ENCODE results near the gene VWA3A. TPM values are rescaled to one million over a fixed set of nuclear protein-coding genes. Genes with fewer than 3 reads are reported as not detected.
"Not testable (repeated sequence)": the region's sequence is repeated elsewhere in the genome, so short reads cannot be mapped to it uniquely, and the experiment has no call there.

VWA3A gene, protein sequence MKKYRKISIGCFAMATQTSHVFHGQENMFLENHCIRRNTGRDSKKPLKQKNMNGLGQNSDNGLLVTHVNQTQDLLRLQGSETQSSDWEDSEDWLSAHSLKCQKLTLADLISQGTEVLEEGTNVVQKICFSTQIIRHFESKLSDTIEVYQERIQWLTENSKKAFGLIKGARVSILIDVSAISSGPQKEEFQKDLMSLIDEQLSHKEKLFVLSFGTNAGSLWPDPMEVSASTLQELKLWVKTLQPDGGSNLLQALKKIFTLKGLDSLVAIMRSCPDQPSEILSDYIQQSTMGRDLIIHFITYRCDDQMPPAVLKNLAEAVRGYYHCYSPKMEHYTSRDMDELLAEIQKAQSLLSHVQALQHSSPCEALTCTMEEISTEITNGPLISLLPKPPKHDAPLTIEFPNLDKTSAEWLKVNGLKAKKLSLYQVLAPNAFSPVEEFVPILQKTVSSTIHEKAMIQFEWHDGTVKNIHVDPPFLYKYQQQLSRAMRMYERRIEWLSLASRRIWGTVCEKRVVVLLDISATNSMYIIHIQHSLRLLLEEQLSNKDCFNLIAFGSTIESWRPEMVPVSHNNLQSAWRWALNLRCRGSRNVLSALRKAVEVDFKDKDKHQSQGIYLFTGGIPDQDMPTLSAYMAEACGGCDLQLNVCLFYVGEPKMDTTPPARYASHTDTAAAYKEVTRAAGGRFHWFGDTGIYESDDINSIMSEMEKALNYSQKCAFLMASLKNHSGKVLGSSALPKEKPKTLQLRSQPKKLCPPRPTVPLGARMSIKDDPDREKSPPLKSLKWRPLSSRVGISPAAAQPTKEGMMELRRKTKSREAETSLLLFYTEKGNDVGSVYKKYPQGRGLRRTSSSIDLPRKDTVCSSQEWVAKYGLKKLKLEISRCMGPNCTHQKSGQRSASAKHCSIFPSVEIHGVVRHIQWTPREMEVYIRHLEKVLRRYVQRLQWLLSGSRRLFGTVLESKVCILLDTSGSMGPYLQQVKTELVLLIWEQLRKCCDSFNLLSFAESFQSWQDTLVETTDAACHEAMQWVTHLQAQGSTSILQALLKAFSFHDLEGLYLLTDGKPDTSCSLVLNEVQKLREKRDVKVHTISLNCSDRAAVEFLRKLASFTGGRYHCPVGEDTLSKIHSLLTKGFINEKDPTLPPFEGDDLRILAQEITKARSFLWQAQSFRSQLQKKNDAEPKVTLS
- under 1 TPM in 1 of 2 experiments, not detected in 1; 0.18 TPM for total RNA-seq

DNA sequence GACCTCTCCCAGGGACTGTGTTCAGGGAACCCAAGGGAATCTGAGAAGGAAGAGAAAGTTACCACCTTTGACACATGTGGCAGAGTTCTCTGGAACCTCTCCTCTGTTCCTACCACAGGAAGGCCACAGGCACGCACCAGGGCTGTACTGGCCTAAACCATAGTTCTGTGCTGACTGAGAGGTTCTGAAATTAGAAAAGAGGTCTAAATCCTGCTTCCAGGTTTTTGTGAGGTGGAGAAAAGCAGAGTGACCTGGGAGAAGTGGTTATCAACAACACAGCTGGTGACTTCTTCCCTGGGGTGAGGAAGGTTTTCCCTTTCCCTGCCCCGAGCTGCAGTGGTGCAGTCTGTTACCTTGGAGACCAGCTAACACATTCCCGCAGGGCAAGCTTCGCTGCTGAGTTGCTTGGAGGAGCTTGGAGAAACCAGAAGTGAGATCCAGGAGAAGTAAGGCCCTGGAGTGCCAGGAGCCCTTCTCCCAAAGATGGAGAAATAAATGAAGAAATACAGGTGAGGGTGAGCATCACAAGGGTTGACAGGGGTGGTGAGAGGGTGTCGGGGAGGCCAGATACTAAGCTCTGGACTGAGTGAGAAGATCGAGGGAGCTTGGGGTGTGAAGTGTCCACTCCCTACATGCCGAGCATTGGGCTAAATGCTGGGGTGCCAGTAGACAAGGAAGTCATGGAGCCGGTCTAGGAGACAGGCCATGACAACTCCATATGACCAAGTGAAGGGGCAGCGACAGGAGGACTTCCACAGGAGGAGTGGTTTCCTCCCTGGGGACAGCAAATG is at the start of gene VWA3A:
Gene VWA3A, plus strand, starts transcription at position 399 of the 791 bp plus-strand sequence. Its CDS starts 97 bp downstream, at position 496.
- no peaks in the 10 kb centered on the region for H3K36me3 Mint-ChIP-seq (ENCODE audit: low read depth)
- H3K27ac Mint-ChIP-seq = no peak within 1 kb of the TSS
- CTCF ChIA-PET = interaction anchor here (1.1 to 7.0 kb wide), 2 partner anchors 14 to 95 kb away, joined by 3 to 67 read pairs; no protein-coding TSS in a partner anchor
- POLR2A ChIA-PET = no interaction called here
- DNase-seq (no peak), ATAC-seq (no peak)
- H3K4me3 Mint-ChIP-seq = no peak within 1 kb of the TSS
- no peaks in the 10 kb centered on the region for H3K4me1 Mint-ChIP-seq (ENCODE audit: low read depth)
- no peaks in the 10 kb centered on the region for H3K9me3 Mint-ChIP-seq (ENCODE audit: insufficient read depth)
- H3K27me3 Mint-ChIP-seq (ENCODE audit: low read depth) = peaks cover 8% of the 10 kb centered on the region

DNA sequence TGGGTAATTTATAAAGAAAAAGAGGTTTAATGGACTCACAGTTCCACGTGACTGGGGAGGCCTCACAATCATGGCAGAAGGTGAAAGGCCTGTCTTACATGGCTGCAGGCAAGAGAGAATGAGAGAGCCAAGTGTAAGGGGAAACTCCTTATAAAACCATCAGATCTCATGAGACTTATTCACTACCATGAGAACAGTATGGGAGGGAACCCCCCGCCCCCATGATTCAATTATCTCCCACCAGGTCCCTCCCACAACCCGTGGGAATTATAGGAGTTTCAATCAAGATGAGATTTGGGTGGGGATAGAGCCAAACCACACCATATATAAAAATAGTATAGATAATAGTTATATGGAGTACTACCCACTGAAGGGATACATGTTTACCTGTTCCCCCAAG is 48.5 kb upstream of the VWA3A start:
- DNase-seq; ATAC-seq; H3K36me3 Mint-ChIP-seq (ENCODE audit: low read depth); H3K27me3 Mint-ChIP-seq (ENCODE audit: low read depth); H3K4me1 Mint-ChIP-seq (ENCODE audit: low read depth); H3K4me3 Mint-ChIP-seq; H3K9me3 Mint-ChIP-seq (ENCODE audit: insufficient read depth); POLR2A ChIA-PET; H3K27ac Mint-ChIP-seq: not testable (repeated sequence)
- CTCF ChIA-PET = interaction anchor here (0.7 kb wide), 1 partner anchor 34 kb away, joined by 3 read pairs; no protein-coding TSS in a partner anchor

DNA sequence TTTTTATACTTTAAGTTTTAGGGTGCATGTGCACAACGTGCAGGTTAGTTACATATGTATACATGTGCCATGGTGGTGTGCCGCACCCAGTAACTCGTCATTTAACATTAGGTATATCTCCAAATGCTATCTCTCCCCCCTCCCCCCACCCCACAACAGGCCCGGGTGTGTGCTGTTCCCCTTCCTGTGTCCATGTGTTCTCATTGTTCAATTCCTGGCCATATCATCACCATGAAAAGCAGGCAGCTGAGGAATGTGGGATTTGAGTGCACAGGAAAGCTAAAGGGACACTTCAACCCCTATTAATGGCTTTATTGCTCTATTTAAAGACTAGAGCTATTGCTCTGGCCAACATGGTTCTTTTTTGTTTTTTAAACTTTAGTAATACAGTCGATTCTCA is 46.5 kb upstream of the VWA3A start:
- H3K36me3 Mint-ChIP-seq (ENCODE audit: low read depth); H3K27ac Mint-ChIP-seq; H3K9me3 Mint-ChIP-seq (ENCODE audit: insufficient read depth); H3K4me3 Mint-ChIP-seq; CTCF ChIA-PET; DNase-seq; H3K4me1 Mint-ChIP-seq (ENCODE audit: low read depth); POLR2A ChIA-PET; H3K27me3 Mint-ChIP-seq (ENCODE audit: low read depth); ATAC-seq: not testable (repeated sequence)

DNA sequence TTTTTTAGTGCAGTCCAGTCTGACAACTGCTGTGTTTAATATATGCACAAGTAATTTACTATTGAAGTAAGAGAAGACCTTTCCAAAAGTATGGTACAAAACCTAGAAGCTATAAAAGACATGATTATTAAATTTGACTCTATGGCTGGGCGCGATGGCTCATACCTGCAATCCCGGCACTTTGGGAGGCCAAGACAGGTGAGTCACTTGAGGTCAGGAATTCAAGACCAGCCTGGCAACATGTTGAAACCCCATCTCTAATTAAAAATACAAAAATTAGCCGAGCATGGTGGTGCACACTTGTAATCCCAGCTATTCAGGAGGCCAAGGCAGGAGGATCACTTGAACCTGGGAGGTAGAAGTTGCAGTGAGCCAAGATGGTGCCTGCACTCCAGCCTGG is 41.4 kb upstream of the VWA3A start:
- Mint-ChIP-seq H3K4me3 (no peak overlapping the region), H3K27ac (no peak overlapping the region), H3K9me3 (ENCODE audit: insufficient read depth) (peaks cover 6% of the 10 kb centered on the region), H3K4me1 (ENCODE audit: low read depth) (peaks cover 22% of the 10 kb centered on the region), H3K27me3 (ENCODE audit: low read depth) (no peaks in the 10 kb centered on the region), H3K36me3 (ENCODE audit: low read depth) (peaks cover 5% of the 10 kb centered on the region)
- ChIA-PET POLR2A (interaction anchor here (0.6 kb wide), 1 partner anchor 1331 kb away, joined by 3 read pairs; no protein-coding TSS in a partner anchor), CTCF (interaction anchor here (0.7 to 3.4 kb wide), 2 partner anchors 14 to 27 kb away, joined by 5 to 19 read pairs; no protein-coding TSS in a partner anchor)
- ATAC-seq (no peak), DNase-seq (no peak)

DNA sequence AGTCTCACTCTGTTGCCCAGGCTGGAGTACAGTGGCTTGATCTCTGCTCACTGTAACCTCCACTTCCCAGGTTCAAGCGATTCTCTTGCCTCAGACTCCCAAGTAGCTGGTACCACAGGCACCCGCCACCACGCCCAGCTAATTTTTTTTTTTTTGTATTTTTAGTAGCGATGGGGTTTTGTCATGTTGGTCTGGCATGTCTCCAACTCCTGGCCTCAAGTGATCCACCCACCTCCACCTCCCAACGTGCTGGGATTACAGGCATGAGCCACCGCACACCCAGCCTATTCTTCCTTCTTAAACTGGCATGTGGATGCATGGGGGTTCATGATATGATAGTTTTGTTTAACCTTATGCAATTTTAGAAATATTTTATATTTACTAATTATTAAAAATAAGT is 39.4 kb upstream of the VWA3A start:
- H3K9me3 Mint-ChIP-seq (ENCODE audit: insufficient read depth) = peaks cover 6% of the 10 kb centered on the region
- POLR2A ChIA-PET = no interaction called here
- H3K36me3 Mint-ChIP-seq (ENCODE audit: low read depth) = peaks cover 11% of the 10 kb centered on the region
- no peaks in the 10 kb centered on the region for H3K27me3 Mint-ChIP-seq (ENCODE audit: low read depth)
- peaks cover 23% of the 10 kb centered on the region for H3K4me1 Mint-ChIP-seq (ENCODE audit: low read depth)
- CTCF ChIA-PET = interaction anchor here (1.6 kb wide), 1 partner anchor 25 kb away, joined by 6 read pairs; no protein-coding TSS in a partner anchor
- no peak overlapping the region for H3K27ac Mint-ChIP-seq
- no peak for DNase-seq
- no peak for ATAC-seq
- H3K4me3 Mint-ChIP-seq = no peak overlapping the region

DNA sequence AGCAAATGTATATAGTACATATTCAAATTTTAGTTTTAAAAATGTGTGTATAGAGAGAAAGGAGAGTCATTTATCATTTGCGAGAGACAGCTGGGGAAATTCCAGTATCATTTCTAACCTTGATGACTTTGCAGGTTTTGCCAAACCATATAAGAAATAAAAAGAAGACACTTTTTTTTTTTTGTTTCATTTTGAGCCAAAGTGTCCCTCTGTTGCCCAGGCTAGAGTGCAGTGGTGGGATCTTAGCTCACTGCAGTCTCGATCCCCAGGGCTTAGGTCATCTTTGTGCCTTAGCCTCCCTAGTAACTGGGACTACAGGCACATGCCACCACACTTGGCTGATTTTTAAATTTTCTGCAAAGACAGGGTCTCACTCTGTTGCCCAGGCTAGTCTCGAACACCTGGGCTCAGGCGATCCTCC is 38.4 kb upstream of the VWA3A start:
- Mint-ChIP-seq H3K27ac (no peak overlapping the region), H3K4me1 (ENCODE audit: low read depth) (peaks cover 23% of the 10 kb centered on the region), H3K9me3 (ENCODE audit: insufficient read depth) (peaks cover 6% of the 10 kb centered on the region), H3K36me3 (ENCODE audit: low read depth) (peaks cover 16% of the 10 kb centered on the region), H3K4me3 (no peak overlapping the region), H3K27me3 (ENCODE audit: low read depth) (no peaks in the 10 kb centered on the region)
- ChIA-PET CTCF (interaction anchor here (1.6 kb wide), 1 partner anchor 24 kb away, joined by 6 read pairs; no protein-coding TSS in a partner anchor), POLR2A (no interaction called here)
- DNase-seq (no peak), ATAC-seq (no peak)

DNA sequence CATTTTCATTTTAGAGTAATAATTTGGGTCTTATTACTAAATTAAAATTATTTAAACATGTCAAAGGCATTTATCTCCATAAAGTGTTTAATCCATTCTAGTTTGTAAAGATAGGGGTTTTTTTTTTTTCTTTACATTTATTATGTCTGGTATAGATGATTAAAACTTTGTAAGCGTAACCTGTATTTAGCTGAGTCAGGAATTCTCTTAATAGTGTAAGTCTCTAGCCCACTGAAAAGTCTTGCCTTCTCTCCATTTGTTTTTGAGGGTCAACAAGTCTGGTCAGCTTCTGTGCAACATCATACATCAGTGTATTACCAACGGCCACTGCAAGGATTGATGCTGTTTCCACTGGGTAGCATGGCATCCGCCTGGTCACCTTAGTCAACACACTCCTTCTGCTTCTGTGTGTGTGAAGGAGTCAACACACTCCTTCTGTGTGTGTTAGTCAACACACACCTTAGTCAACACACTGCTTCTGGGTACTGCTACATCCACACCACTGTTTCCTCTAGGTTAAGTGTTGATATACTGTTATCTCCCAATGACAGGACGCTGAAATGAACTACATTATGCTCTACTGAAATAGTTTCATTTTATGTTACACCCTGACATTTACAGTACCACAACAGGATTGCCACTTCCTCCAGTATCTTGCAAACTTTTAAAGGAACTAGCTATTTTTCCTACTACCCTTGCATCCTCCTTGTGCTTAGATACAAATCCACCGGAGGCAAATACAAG is 37.3 kb upstream of the VWA3A start:
- CTCF ChIA-PET = interaction anchor here (0.8 to 2.1 kb wide), 7 partner anchors 12 to 53 kb away, joined by 3 to 30 read pairs (median 5); no protein-coding TSS in a partner anchor
- peak overlapping the region; percentile 2 for H3K4me3 Mint-ChIP-seq
- peaks cover 23% of the 10 kb centered on the region for H3K4me1 Mint-ChIP-seq (ENCODE audit: low read depth)
- peak overlapping the region; percentile 78 for H3K27ac Mint-ChIP-seq
- peaks cover 6% of the 10 kb centered on the region for H3K9me3 Mint-ChIP-seq (ENCODE audit: insufficient read depth)
- peaks cover 16% of the 10 kb centered on the region for H3K36me3 Mint-ChIP-seq (ENCODE audit: low read depth)
- H3K27me3 Mint-ChIP-seq (ENCODE audit: low read depth) = no peaks in the 10 kb centered on the region
- POLR2A ChIA-PET = interaction anchor here (1.0 kb wide), 1 partner anchor 12 kb away, joined by 5 read pairs; no protein-coding TSS in a partner anchor
- DNase-seq (no peak), ATAC-seq (peak; percentile 47)

DNA sequence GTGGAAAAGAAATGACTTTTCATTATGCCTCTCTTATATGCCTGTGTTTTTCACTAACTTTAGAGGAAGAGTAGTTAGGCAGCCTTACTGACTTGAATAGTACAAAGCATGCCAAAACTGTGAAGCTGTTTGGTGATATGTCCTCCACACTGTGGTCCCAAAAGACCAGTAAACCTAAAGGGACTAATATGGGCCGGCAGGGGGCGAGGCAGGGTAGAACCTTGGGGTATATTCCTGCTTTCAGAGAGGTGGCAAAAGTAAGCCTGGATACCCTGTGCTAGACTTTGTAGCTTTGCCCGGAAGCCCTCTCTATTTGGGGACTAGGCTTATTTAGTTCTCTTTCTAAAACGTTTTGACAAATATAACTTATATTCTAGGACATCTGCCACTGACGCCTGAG is 36.5 kb upstream of the VWA3A start:
- H3K4me3 Mint-ChIP-seq = no peak overlapping the region
- H3K4me1 Mint-ChIP-seq (ENCODE audit: low read depth) = peaks cover 23% of the 10 kb centered on the region
- H3K27me3 Mint-ChIP-seq (ENCODE audit: low read depth) = no peaks in the 10 kb centered on the region
- no peak overlapping the region for H3K27ac Mint-ChIP-seq
- no peak for DNase-seq
- peaks cover 6% of the 10 kb centered on the region for H3K9me3 Mint-ChIP-seq (ENCODE audit: insufficient read depth)
- ChIA-PET CTCF (interaction anchor here (0.8 to 2.1 kb wide), 7 partner anchors 11 to 54 kb away, joined by 3 to 30 read pairs (median 5); no protein-coding TSS in a partner anchor), POLR2A (interaction anchor here (1.0 kb wide), 1 partner anchor 11 kb away, joined by 5 read pairs; no protein-coding TSS in a partner anchor)
- peaks cover 16% of the 10 kb centered on the region for H3K36me3 Mint-ChIP-seq (ENCODE audit: low read depth)
- ATAC-seq = no peak

DNA sequence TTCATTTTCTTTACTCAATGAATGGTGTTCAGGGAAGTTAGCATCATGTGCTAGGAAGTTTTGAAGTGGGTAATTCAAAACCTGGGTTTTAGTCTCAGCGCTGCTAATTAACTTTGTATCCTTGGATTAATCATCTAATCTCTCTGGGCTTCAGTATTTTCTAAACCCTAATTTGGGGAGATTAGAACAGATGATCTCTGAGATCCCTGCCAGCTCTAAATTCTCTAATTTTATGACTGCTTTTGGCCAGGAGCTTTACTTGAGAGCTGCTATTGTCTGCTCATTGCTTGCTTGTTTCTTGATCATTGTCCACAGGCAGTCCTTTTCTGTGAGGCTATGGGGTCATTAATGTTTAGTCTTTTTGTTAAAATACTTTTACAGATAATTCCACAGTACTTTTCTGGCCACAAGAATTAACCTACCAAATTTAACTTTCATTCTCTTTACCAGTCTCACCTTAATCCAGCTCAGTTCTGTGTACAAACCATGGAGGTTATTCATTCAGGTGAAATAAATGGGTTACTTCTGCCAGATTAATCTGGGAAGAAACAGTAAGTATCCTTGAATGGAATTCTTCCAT is 28.4 kb upstream of the VWA3A start:
- Mint-ChIP-seq H3K27ac (no peak overlapping the region), H3K36me3 (ENCODE audit: low read depth) (peaks cover 11% of the 10 kb centered on the region), H3K4me1 (ENCODE audit: low read depth) (no peaks in the 10 kb centered on the region), H3K9me3 (ENCODE audit: insufficient read depth) (peaks cover 5% of the 10 kb centered on the region), H3K27me3 (ENCODE audit: low read depth) (no peaks in the 10 kb centered on the region), H3K4me3 (no peak overlapping the region)
- ATAC-seq (no peak), DNase-seq (no peak)
- POLR2A ChIA-PET = no interaction called here
- CTCF ChIA-PET = interaction anchor here (4.9 kb wide), 1 partner anchor 13 kb away, joined by 49 read pairs; no protein-coding TSS in a partner anchor

DNA sequence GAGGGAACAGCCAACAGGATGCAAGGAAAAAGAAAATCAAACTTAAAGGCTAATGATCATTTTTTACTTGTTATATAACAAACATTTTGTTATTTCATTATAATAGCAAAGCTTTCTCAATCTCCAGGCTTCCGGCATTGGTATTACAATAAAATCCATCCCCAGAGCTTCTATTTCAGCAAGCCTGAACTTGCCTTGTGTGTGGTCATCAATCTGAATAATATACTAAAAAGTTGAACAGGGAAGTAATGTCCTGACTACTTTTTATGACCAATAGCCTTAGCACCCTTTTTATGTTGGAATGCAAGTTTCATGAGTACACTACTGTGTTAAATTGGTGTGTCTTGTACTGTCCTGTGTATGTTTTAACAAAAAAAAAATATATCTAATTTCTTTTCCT is 27.1 kb upstream of the VWA3A start:
- Mint-ChIP-seq H3K9me3 (ENCODE audit: insufficient read depth) (peaks cover 5% of the 10 kb centered on the region), H3K4me1 (ENCODE audit: low read depth) (no peaks in the 10 kb centered on the region), H3K27ac (no peak overlapping the region), H3K36me3 (ENCODE audit: low read depth) (peaks cover 11% of the 10 kb centered on the region), H3K27me3 (ENCODE audit: low read depth) (no peaks in the 10 kb centered on the region), H3K4me3 (no peak overlapping the region)
- ChIA-PET POLR2A (no interaction called here), CTCF (interaction anchor here (1.2 to 4.9 kb wide), 5 partner anchors 12 to 124 kb away, joined by 3 to 49 read pairs (median 4); no protein-coding TSS in a partner anchor)
- DNase-seq (no peak), ATAC-seq (no peak)
